Tibial nerve (tissue), 4 donors: ENCODE results near the gene SASS6.

ENCODE experiments used
- EP300 ChIP-seq, 2 donors: sonication (generic); formaldehyde crosslinking; IDR thresholded peaks; one replicate each; pipeline ENCODE4 v1.6.1; 2017; ENCODE audit warnings: antibody characterized with exemption in 2 of 2, mild to moderate bottlenecking in 1 of 2
- POLR2A ChIP-seq, 2 donors: fragments of 450-650 bp; IDR thresholded peaks; one replicate each; pipeline ENCODE4 v1.6.1; 2017; ENCODE audit warnings: antibody characterized with exemption in 2 of 2, mild to moderate bottlenecking in 2 of 2, moderate library complexity in 2 of 2
- TF ChIP-seq, protein P1 (sequence below), 5 experiments: fragments of 200-600 bp in 3 of 5; fragments of 450-650 bp in 2 of 5; sonication (generic) in 3 of 5; IDR thresholded peaks; one replicate each; pipeline ENCODE4 v1.5.1; 2016 to 2019; ENCODE audit warnings: antibody characterized with exemption in 5 of 5, mild to moderate bottlenecking in 3 of 5, moderate library complexity in 2 of 5

- TF ChIP-seq, protein P1, sequence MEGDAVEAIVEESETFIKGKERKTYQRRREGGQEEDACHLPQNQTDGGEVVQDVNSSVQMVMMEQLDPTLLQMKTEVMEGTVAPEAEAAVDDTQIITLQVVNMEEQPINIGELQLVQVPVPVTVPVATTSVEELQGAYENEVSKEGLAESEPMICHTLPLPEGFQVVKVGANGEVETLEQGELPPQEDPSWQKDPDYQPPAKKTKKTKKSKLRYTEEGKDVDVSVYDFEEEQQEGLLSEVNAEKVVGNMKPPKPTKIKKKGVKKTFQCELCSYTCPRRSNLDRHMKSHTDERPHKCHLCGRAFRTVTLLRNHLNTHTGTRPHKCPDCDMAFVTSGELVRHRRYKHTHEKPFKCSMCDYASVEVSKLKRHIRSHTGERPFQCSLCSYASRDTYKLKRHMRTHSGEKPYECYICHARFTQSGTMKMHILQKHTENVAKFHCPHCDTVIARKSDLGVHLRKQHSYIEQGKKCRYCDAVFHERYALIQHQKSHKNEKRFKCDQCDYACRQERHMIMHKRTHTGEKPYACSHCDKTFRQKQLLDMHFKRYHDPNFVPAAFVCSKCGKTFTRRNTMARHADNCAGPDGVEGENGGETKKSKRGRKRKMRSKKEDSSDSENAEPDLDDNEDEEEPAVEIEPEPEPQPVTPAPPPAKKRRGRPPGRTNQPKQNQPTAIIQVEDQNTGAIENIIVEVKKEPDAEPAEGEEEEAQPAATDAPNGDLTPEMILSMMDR (IDR thresholded peaks at IDR 0.05): no peak
- TF ChIP-seq POLR2A (IDR thresholded peaks at IDR 0.05): no peak
- no peak for TF ChIP-seq EP300 (IDR thresholded peaks at IDR 0.05)
These were observed 62.4 kb downstream of the SASS6 start for GRCh38 chr1:100070201-100070939.
